ENCODE measurements around the gene PCYT1A.

DNA sequence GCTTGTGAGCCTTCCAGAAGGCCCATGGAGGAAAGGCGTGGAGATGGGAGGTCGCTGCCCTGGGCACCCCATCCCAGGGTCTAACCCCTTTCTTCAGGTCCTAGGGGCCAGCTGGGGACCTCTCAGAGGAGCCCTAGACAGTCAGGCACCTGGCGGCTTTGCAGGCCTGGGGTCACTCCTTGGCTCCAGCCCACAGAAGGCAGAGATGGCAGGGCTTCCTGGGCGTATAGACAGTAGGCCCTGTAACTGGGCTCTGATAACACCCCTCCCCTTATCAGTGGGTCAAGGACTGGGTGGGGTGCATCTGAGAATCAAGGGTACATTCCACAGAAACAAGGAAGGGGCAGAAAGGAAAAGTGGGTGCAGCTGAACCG lies 93.0 kb downstream of the PCYT1A start:
- TF ChIP-seq CTCF (conservative IDR thresholded peaks at IDR 0.05) (no peak), EZH2 (IDR thresholded peaks at IDR 0.05; ENCODE audit: low read depth) (no peak)
